Kidney (tissue), 14 donors: ENCODE measurements around the gene DLEU7. TPM values are rescaled to one million over a fixed set of nuclear protein-coding genes. Genes with fewer than 3 reads are reported as not detected.

ENCODE experiments used
- DNase-seq, 5 donors: peaks; one replicate each; pipeline ENCODE4 v3.0.0-alpha.2; 2013 to 2020
- FAIRE-seq: peaks from 2 replicates; lab custom pipeline; 2012; peaks lifted over from hg19 to GRCh38; lab: Jason Lieb, UNC
- H3K27ac ChIP-seq, 2 donors: one replicate each; pipeline ENCODE4 v1.7.0; 2013; ENCODE audit warnings: low read depth in 2 of 2, low read length in 2 of 2, inconsistent platforms in 1 of 2
- H3K27me3 ChIP-seq: one replicate; pipeline ENCODE4 v1.7.1; 2013; ENCODE audit warnings: low read length, inconsistent platforms; ENCODE audit not compliant: control insufficient read depth, insufficient read depth
- H3K36me3 ChIP-seq, 3 donors: one replicate each; pipeline versions ENCODE4 v1.7.0 to v1.7.1; 2013; ENCODE audit warnings: low read length in 3 of 3, control low read depth in 1 of 3, inconsistent platforms in 1 of 3; ENCODE audit not compliant: insufficient read depth in 3 of 3, control insufficient read depth in 2 of 3
- H3K4me1 ChIP-seq, 3 donors: one replicate each; pipeline versions ENCODE4 v1.7.0 to v1.7.1; 2013; ENCODE audit warnings: low read length in 3 of 3, inconsistent platforms in 1 of 3, low read depth in 1 of 3; ENCODE audit not compliant: control insufficient read depth in 2 of 3, insufficient read depth in 2 of 3
- H3K4me3 ChIP-seq, 3 donors: one replicate each; pipeline versions ENCODE4 v1.7.0 to v1.8.1; 2013; ENCODE audit warnings: low read length in 3 of 3, control low read depth in 1 of 3, inconsistent platforms in 1 of 3
- H3K9ac ChIP-seq, 3 donors: one replicate each; pipeline versions ENCODE4 v1.7.0 to v1.7.1; 2013; ENCODE audit warnings: low read length in 3 of 3, control low read depth in 1 of 3, inconsistent platforms in 1 of 3
- H3K9me3 ChIP-seq, 3 donors: one replicate each; pipeline versions ENCODE4 v1.7.0 to v1.7.1; 2013; ENCODE audit warnings: low read length in 3 of 3, control low read depth in 1 of 3, inconsistent platforms in 1 of 3; ENCODE audit not compliant: control insufficient read depth in 2 of 3, insufficient read depth in 1 of 3
- intact Hi-C: fragments of 100-400 bp; cut with DNase I; formaldehyde crosslinking; loops from one replicate; pipeline ENCODE4 v1.11.1; 2022
- polyA plus RNA-seq: library from polyadenylated mRNA; stranded (reverse); fragments of 350-450 nt; fragmentation: Illumina TruSeq; extraction: RNeasy Lipid Tissue Mini Kit (QIAGEN cat#74804); gene quantifications from one replicate; pipeline ENCODE4 v1.2.3, GENCODE V29; 2014; ENCODE audit warnings: low read depth, low replicate concordance; ENCODE audit not compliant: insufficient read depth
- total RNA-seq: library from RNA; stranded (reverse); fragmentation: NEBNext Ultra II Directional; extraction: Animal tissue kit (Norgen Biotek cat#: 25700); gene quantifications from one replicate; pipeline ENCODE4 v1.2.1, GENCODE V29; 2021
- TF ChIP-seq, protein P1 (sequence below): IDR thresholded peaks from 3 replicates; pipeline ENCODE4 v1.5.1; 2012; ENCODE audit warnings: mild to moderate bottlenecking, moderate library complexity, borderline replicate concordance; ENCODE audit not compliant: insufficient read depth; ENCODE audit errors: extremely low read depth
- donor health status: control.
- donor health status: control.
- donor health status: control.
- donor health status: control.
- donor health status: control.
- donor health status: DM: yes; HTN: yes; CAD: no.
- donor health status: Normal renal cell carcinoma (clear cell type).

Gene DLEU7
- total and polyA plus RNA-seq, 2 donors from 2014 or later = 0.28 to 0.75 TPM

DNA sequence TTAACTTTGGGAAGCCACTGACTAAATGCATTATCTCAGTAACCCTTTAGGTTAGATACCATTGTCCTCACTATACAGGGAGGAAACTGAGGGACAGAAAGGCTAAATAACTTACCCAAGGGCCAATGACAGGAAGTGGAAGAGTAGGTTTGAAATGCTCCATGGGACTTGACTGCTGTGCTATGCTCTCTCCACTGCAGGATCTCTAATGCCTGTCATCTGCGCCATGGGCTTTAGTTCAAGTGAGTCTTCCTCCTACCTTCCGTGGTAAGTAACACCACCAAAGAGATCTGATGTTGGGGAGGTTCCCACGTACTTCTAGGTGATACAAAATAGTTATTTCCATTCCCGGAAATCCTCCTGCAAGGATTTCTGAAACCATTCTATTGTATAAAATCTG lies 3.7 kb downstream of the DLEU7 start:
- intact Hi-C loops = no loop called here
- Histone ChIP-seq H3K9me3 (no peaks in the 10 kb centered on the region), H3K4me3 (no peak overlapping the region), H3K27ac (no peak overlapping the region), H3K27me3 (no peaks in the 10 kb centered on the region), H3K36me3 (no peaks in the 10 kb centered on the region), H3K9ac (no peak overlapping the region), H3K4me1 (peaks cover 0 to 2% (median 0%) of the 10 kb centered on the region in 3 donors)
- FAIRE-seq = no peak
- no peak for DNase-seq
- TF ChIP-seq, protein P1, sequence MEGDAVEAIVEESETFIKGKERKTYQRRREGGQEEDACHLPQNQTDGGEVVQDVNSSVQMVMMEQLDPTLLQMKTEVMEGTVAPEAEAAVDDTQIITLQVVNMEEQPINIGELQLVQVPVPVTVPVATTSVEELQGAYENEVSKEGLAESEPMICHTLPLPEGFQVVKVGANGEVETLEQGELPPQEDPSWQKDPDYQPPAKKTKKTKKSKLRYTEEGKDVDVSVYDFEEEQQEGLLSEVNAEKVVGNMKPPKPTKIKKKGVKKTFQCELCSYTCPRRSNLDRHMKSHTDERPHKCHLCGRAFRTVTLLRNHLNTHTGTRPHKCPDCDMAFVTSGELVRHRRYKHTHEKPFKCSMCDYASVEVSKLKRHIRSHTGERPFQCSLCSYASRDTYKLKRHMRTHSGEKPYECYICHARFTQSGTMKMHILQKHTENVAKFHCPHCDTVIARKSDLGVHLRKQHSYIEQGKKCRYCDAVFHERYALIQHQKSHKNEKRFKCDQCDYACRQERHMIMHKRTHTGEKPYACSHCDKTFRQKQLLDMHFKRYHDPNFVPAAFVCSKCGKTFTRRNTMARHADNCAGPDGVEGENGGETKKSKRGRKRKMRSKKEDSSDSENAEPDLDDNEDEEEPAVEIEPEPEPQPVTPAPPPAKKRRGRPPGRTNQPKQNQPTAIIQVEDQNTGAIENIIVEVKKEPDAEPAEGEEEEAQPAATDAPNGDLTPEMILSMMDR = no peak

GRCh38 chr13:50838701-50839100 lies 4.8 kb downstream of the DLEU7 start:
- TF ChIP-seq, protein P1 = no peak
- FAIRE-seq (no peak), DNase-seq (no peak)
- no peak overlapping the region for H3K4me3 ChIP-seq
- no peak overlapping the region for H3K9ac ChIP-seq
- H3K27ac ChIP-seq = no peak overlapping the region
- intact Hi-C loops = no loop called here
- H3K27me3 ChIP-seq = no peaks in the 10 kb centered on the region
- no peaks in the 10 kb centered on the region for H3K9me3 ChIP-seq
- H3K4me1 ChIP-seq = no peaks in the 10 kb centered on the region
- no peaks in the 10 kb centered on the region for H3K36me3 ChIP-seq

GRCh38 chr13:50838031-50838430 lies 5.5 kb downstream of the DLEU7 start:
- Histone ChIP-seq H3K9me3 (no peaks in the 10 kb centered on the region), H3K4me3 (no peak overlapping the region), H3K27me3 (no peaks in the 10 kb centered on the region), H3K36me3 (no peaks in the 10 kb centered on the region), H3K27ac (no peak overlapping the region), H3K9ac (no peak overlapping the region), H3K4me1 (no peaks in the 10 kb centered on the region)
- no peak for FAIRE-seq
- TF ChIP-seq, protein P1 = no peak
- intact Hi-C loops = no loop called here
- no peak for DNase-seq

GRCh38 chr13:50831512-50831911 lies 12.0 kb downstream of the DLEU7 start:
- no peaks in the 10 kb centered on the region for H3K36me3 ChIP-seq
- no peak overlapping the region for H3K9ac ChIP-seq
- FAIRE-seq (no peak), DNase-seq (no peak)
- H3K27ac ChIP-seq = no peak overlapping the region
- intact Hi-C loops = no loop called here
- H3K4me3 ChIP-seq = no peak overlapping the region
- H3K9me3 ChIP-seq = no peaks in the 10 kb centered on the region
- no peaks in the 10 kb centered on the region for H3K27me3 ChIP-seq
- no peaks in the 10 kb centered on the region for H3K4me1 ChIP-seq
- TF ChIP-seq, protein P1 = no peak
